ENCODE results near the gene PPP2R1B. TPM values are rescaled to one million over a fixed set of nuclear protein-coding genes. Genes with fewer than 3 reads are reported as not detected.

PPP2R1B gene
- total RNA-seq, result 10 to 100 TPM in 4 of 5 donors, 1 to 10 TPM in 1; 5.5 to 71.2 (median 41.1) TPM
- 10 to 100 TPM in 2 of 3 donors, 1 to 10 TPM in 1; 9.6 to 15.3 (median 13.3) TPM for polyA plus RNA-seq
- long read RNA-seq, donor 1, full-length matches to known transcripts, result 2 of 11 reads
- long read RNA-seq, donor 1, partial matches to known transcripts, result 9 of 11 reads
- long read RNA-seq, donor 1, other reads (novel, unspliced or antisense), result 0 of 11 reads
- long read RNA-seq, donor 2, full-length matches to known transcripts, result 1 of 1 reads
- long read RNA-seq, donor 2, partial matches to known transcripts, result 0 of 1 reads
- long read RNA-seq, donor 2, other reads (novel, unspliced or antisense), result 0 of 1 reads
- long read RNA-seq, donor 3, full-length matches to known transcripts, result 4 of 4 reads
- long read RNA-seq, donor 3, partial matches to known transcripts, result 0 of 4 reads
- long read RNA-seq, donor 3, other reads (novel, unspliced or antisense), result 0 of 4 reads
- long read RNA-seq, donor 4, result 0 reads
- long read RNA-seq, donor 5, result 0 reads
- long read RNA-seq, donor 6, full-length matches to known transcripts, result 10 of 15 reads
- long read RNA-seq, donor 6, partial matches to known transcripts, result 5 of 15 reads
- long read RNA-seq, donor 6, other reads (novel, unspliced or antisense), result 0 of 15 reads
- long read RNA-seq, donor 7, full-length matches to known transcripts, result 3 of 3 reads
- long read RNA-seq, donor 7, partial matches to known transcripts, result 0 of 3 reads
- long read RNA-seq, donor 7, other reads (novel, unspliced or antisense), result 0 of 3 reads
- long read RNA-seq, donor 8, full-length matches to known transcripts, result 8 of 81 reads
- long read RNA-seq, donor 8, partial matches to known transcripts, result 73 of 81 reads
- long read RNA-seq, donor 8, other reads (novel, unspliced or antisense), result 0 of 81 reads
- long read RNA-seq, donor 9, partial matches to known transcripts, result 114 of 114 reads
- long read RNA-seq, donor 9, other reads (novel, unspliced or antisense), result 0 of 114 reads
- long read RNA-seq, donor 10, full-length matches to known transcripts, result 1 of 1 reads
- long read RNA-seq, donor 10, partial matches to known transcripts, result 0 of 1 reads
- long read RNA-seq, donor 10, other reads (novel, unspliced or antisense), result 0 of 1 reads

- Histone ChIP-seq H3K4me3 (peak within 1 kb of the TSS; percentile 89 to 98 (median 93)), H3K27me3 (no peaks in the 10 kb centered on the region), H3K9me3 (no peaks in the 10 kb centered on the region), H3K36me3 (peaks cover 22 to 31% (median 27%) of the 10 kb centered on the region in 4 donors), H3K27ac (peak within 1 kb of the TSS; percentile 84 to 94 (median 91)), H3K4me1 (peaks cover 9 to 50% (median 30%) of the 10 kb centered on the region in 4 donors)
- intact Hi-C loops (cut with DNase I; ENCODE audit: low total_unique reads), result no loop called here
- peak; percentile 77 to 94 for DNase-seq
- no peak for TF ChIP-seq CTCF (IDR thresholded peaks at IDR 0.05)
- TF ChIP-seq POLR2A (IDR thresholded peaks at IDR 0.05), result peak in 2 of 4 donors; percentile 7 to 8
- TF ChIP-seq POLR2AphosphoS5 (IDR thresholded peaks at IDR 0.05), result peak in 1 of 3 donors; percentile 55
- 0 to 1% (median 1%) methylated on average over 45 to 61 of the region's 61 CpGs for WGBS, 5 donors
These were observed at the start of gene PPP2R1B for GRCh38 chr11:111765984-111766833. PPP2R1B (minus strand) TSS chr11:111766389; CDS start chr11:111766361, 28 bp downstream.

- DNase-seq, result no peak
- H3K36me3 ChIP-seq, result peaks cover 0 to 3% (median 0%) of the 10 kb centered on the region in 4 donors
- TF ChIP-seq CTCF (IDR thresholded peaks at IDR 0.05), result no peak
- no peak for TF ChIP-seq POLR2A (IDR thresholded peaks at IDR 0.05)
- no peak for TF ChIP-seq EP300 (IDR thresholded peaks at IDR 0.05)
- no peak for TF ChIP-seq POLR2AphosphoS5 (IDR thresholded peaks at IDR 0.05)
- peak overlapping the region in 4 of 5 donors; percentile 21 to 79 (median 60) for H3K27ac ChIP-seq
- H3K9me3 ChIP-seq, result no peaks in the 10 kb centered on the region
- H3K27me3 ChIP-seq, result no peaks in the 10 kb centered on the region
- WGBS, 5 donors, result 78 to 86% (median 80%) methylated on average over 1 of the region's 1 CpG
- peaks cover 5 to 34% (median 25%) of the 10 kb centered on the region in 4 donors for H3K4me1 ChIP-seq
- H3K4me3 ChIP-seq, result no peak overlapping the region
- intact Hi-C loops (cut with DNase I; ENCODE audit: low total_unique reads), result no loop called here
These were observed 49.3 kb upstream of the PPP2R1B start for GRCh38 chr11:111815489-111815888.

GRCh38 chr11:111814557-111815320, 48.5 kb upstream of the PPP2R1B start:
- Histone ChIP-seq H3K4me1 (peaks cover 4 to 26% (median 18%) of the 10 kb centered on the region in 4 donors), H3K27me3 (no peaks in the 10 kb centered on the region), H3K36me3 (peaks cover 0 to 4% (median 2%) of the 10 kb centered on the region in 4 donors), H3K4me3 (no peak overlapping the region), H3K27ac (peak overlapping the region in 4 of 5 donors; percentile 21 to 79 (median 60)), H3K9me3 (no peaks in the 10 kb centered on the region)
- intact Hi-C loops (cut with DNase I; ENCODE audit: low total_unique reads), result no loop called here
- TF ChIP-seq POLR2AphosphoS5 (IDR thresholded peaks at IDR 0.05), result peak in 2 of 3 donors; percentile 22 to 73
- no peak for TF ChIP-seq POLR2A (IDR thresholded peaks at IDR 0.05)
- TF ChIP-seq EP300 (IDR thresholded peaks at IDR 0.05), result no peak
- 65 to 72% (median 66%) methylated on average over 8 of the region's 8 CpGs for WGBS, 5 donors
- peak in 1 of 2 donors; percentile 60 for DNase-seq

All from stomach (tissue), 19 donors.